Activated naive CD4-positive, alpha-beta T cell treated with anti-CD3 and anti-CD28 coated beads, Interleukin-2, amount 50 U/mL, for 72 hours (primary cell): ENCODE measurements around the gene PSMD7. TPM values are rescaled to one million over a fixed set of nuclear protein-coding genes. Genes with fewer than 3 reads are reported as not detected.
A peak's percentile ranks its signal among the peaks of the same experiment; 100 is the strongest.
"Not testable (repeated sequence)": the region's sequence is repeated elsewhere in the genome, so short reads cannot be mapped to it uniquely, and the experiment has no call there.

Source experiments
- ATAC-seq, 2 donors: fragments of 150-1000 bp; cut with Tn5 transposase; 2 replicates each; pipeline ENCODE4 v1.10.0; 2021; ENCODE audit warnings: mild to moderate bottlenecking in 2 of 2, moderate library complexity in 2 of 2
- DNase-seq, 2 donors: peaks; one replicate each; pipeline ENCODE4 v3.0.0; 2021 to 2022; ENCODE audit warnings: low spot score in 2 of 2
- H3K27ac Mint-ChIP-seq, 2 donors: one replicate each; pipeline ENCODE4 v1.8.0; 2022; ENCODE audit warnings: mild to moderate bottlenecking in 2 of 2, mixed read lengths in 2 of 2
- H3K36me3 Mint-ChIP-seq, 2 donors: one replicate each; pipeline ENCODE4 v1.8.0; 2022; ENCODE audit warnings: mixed read lengths in 2 of 2
- H3K9me3 Mint-ChIP-seq, 2 donors: one replicate each; pipeline ENCODE4 v1.8.0; 2022; ENCODE audit warnings: mixed read lengths in 2 of 2
- total RNA-seq, 2 donors: library from RNA; stranded (reverse); gene quantifications; one replicate each; pipeline ENCODE4 v1.2.3, GENCODE V29; 2022

Gene PSMD7
- total RNA-seq, 2 donors from 2014 or later = 102 to 144 TPM

DNA sequence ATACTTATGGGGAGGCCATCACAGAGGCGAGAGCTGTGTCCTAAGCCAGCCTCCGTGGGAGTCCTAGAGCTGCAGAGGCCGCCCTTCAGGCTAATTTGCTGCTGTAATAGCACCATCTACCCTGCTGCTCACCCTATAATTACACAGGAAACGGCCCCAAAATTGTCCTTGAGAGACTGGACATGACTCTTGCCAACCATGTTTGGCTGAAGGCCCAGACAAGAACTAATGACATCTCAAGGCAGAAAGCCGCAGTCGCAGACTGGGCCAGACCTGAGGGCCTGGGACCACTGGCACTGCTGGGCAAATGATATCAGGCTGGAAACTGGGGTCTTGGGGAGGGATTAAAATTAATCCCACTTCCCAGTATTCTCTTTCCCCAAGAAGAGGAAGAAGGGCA is 24.1 kb downstream of the PSMD7 start:
- Mint-ChIP-seq H3K27ac (no peak overlapping the region), H3K36me3 (no peaks in the 10 kb centered on the region), H3K9me3 (no peaks in the 10 kb centered on the region)
- DNase-seq = no peak
- no peak for ATAC-seq

DNA sequence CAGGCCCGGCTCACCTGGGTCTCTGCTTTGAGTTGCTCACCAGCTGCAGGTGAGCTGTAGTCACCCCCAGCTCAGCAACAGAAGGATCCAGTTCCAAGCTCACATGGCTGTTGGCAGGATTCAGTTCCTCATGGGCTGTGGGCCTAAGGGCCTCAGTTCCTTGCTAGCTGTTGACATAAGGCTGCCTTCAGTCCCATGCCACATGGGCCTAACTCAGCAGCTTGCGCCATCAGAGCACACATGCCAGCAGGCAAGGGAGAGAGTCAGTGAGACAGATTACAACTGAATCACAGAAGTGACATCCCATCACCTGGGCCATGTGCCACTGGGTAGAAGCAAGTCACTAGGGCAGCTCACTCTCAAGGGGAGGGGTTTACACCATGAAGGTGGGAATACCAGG is 24.7 kb downstream of the PSMD7 start:
- ATAC-seq (no peak), DNase-seq (no peak)
- Mint-ChIP-seq H3K9me3 (no peaks in the 10 kb centered on the region), H3K36me3 (no peaks in the 10 kb centered on the region), H3K27ac (peak overlapping the region in 1 of 2 donors; percentile 36)

DNA sequence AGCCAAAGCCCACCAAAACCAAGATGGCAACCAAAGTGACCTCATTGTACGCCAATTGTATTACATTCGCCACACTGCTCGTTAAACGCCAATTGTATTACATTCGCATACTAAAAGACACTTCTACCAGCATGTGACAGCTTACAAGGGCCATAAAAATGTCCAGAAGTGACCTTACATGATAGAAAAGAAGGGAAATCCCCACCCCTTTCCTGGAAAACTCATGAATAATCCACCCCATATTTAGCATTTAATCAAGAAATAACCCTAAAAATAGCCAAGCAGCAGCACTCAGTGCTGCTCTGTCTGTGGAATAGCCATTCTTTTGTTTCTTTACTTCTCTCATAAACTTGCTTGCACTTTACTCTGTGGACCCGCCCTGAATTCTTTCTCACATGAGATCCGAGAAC is 25.7 kb downstream of the PSMD7 start:
- H3K27ac Mint-ChIP-seq = no peak overlapping the region

DNA sequence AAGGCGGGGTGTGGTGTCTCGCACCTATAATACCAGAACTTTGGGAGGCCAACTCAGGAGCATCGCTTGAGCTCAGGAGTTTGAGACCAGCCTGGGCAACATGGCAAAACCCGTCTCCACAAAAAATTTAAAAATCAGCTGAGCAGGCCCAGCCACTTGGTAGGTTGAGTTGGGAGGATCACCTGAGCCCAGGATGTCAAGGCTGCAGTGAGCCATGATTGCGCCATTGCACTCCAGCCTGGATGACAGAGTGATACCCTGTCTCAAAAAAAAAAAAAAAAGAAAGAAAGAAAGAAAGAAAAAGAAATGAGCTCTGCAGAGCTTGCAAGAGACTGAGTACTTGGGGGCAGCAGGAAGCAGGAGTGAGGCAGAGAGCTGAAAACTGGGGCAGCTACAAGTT is 28.2 kb downstream of the PSMD7 start:
- peak overlapping the region; percentile 77 to 82 for H3K27ac Mint-ChIP-seq
- H3K9me3 Mint-ChIP-seq, H3K36me3 Mint-ChIP-seq, ATAC-seq, DNase-seq: not testable (repeated sequence)

More for the DNA sequence above, 25.7 kb downstream of the PSMD7 start:
- H3K36me3 Mint-ChIP-seq = no peaks in the 10 kb centered on the region
- no peak for DNase-seq
- no peaks in the 10 kb centered on the region for H3K9me3 Mint-ChIP-seq
- no peak for ATAC-seq

DNA sequence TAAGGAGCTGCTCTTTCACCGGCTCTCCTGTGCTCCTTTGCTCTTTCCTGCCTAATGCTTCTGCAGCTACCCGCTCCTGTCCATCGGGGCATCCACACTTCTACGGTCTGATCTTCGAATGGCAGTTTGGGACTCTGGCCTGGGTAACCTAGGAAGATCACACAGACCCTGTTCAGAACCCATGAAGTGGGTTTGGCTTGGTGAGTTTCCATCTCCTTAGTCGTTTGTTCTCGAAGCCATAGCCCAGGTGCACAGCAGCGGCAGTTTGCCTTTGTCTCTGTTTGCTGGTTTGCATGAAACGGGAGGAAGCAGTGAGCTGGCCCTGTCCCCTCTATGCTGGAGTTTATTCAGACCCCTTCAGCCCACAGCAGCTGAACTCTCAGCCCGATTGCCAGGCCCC is 29.0 kb downstream of the PSMD7 start:
- ATAC-seq (no peak), DNase-seq (no peak)
- Mint-ChIP-seq H3K36me3 (no peaks in the 10 kb centered on the region), H3K9me3 (no peaks in the 10 kb centered on the region), H3K27ac (peak overlapping the region; percentile 32 to 77)

DNA sequence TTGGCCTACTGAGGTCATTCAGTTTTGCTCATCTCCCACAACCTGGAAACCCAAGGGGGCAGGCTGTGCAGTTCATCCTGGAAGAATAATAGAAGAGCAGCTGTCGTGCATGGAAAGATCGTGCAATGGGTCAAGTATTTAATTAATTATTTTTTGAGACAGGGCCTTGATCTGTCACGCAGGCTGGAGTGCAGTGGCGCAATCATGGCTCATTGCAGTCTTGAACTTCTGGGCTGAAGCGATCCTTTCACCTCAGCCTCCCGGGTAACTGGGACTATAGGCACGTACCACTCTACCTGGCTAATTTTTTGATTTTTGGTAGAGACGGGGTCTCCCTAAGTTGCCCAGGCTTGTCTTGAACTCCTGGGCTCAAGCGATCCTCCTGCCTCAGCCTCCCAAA is 31.7 kb downstream of the PSMD7 start:
- not testable (repeated sequence) for DNase-seq

DNA sequence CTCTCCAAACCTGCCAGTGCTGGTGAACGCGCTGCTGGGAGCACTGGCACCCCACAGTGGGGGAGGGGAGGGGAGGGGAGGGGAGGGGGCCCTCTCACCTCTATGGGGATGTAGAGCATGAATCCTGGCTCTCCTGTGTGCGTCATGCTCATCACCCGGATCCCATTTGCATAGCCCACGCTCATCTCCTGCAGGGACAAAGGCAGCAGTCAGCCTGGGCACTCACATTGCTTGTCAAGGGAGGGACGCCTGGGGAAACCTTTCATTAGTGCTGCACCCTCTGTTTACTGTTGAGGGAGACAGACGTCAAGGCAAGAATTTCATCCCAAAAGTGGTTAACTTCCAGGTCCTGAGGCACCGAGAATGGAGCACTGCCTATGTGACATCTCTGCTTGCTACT is 35.9 kb downstream of the PSMD7 start:
- ATAC-seq, H3K36me3 Mint-ChIP-seq, H3K27ac Mint-ChIP-seq, DNase-seq, H3K9me3 Mint-ChIP-seq: not testable (repeated sequence)

More for the DNA sequence above, 31.7 kb downstream of the PSMD7 start:
- H3K27ac Mint-ChIP-seq, ATAC-seq, H3K36me3 Mint-ChIP-seq, H3K9me3 Mint-ChIP-seq: not testable (repeated sequence)

DNA sequence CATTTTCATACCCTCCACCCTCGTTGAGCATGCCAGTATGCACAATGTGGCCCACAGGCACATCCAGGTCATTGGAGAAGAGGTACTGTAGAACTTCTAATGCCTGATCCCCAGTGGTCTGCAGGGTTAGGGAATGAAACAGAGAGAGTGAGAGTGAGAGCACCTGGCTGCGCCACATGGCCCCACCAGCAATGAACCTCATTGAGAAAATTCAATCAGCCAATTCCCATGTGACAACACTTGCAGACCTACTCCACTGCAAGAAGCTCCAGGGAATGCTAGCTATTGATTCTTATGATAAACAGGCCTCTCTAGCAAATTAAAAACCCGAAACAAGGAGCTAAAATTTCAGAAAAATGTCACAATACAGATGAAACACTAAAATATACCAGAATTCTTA is 40.9 kb downstream of the PSMD7 start:
- not testable (repeated sequence) for H3K27ac Mint-ChIP-seq, DNase-seq, H3K9me3 Mint-ChIP-seq, ATAC-seq, H3K36me3 Mint-ChIP-seq

DNA sequence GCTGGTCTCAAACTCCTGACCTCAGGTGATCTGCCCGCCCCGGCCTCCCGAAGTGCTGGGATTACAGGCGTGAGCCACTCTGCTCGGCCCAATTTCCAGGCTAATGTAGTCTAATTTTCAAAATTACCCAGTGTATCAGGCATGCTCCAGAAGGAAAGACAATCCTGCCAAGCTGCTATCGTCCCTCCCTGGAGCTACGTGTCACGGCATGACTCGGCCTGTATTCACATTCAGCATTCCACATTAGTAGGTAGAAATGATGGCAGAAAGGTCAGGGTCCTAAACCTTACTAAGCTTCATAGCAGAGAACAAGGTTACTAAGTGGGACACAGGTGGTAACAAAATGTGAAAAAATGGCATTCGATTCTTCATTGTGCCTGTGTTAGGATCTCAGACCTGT is 42.6 kb downstream of the PSMD7 start:
- not testable (repeated sequence) for H3K9me3 Mint-ChIP-seq, DNase-seq, H3K36me3 Mint-ChIP-seq, ATAC-seq
- H3K27ac Mint-ChIP-seq = peak overlapping the region in 1 of 2 donors; percentile 74

DNA sequence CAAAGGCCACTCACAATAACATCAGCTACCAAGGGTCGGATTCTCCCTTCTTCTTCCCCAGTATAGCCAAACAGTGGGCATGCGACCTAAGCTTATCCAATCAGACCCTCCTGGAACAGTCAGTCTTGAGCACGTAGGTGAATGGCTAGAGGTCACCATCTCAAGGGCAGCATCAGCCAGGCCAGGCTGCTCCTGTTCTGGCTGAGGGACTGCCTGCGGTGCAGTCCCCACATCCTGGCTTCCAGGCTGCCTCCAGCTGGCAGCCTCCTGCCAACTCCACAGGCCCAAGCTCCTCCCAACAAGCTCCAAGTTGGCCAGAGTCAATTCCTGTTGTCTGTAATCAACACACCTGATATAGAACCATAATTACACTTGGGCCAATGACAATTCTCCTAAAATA is 56.4 kb downstream of the PSMD7 start:
- H3K36me3 Mint-ChIP-seq, ATAC-seq, H3K9me3 Mint-ChIP-seq: not testable (repeated sequence)

More for the DNA sequence above, 56.4 kb downstream of the PSMD7 start:
- peak overlapping the region; percentile 39 to 56 for H3K27ac Mint-ChIP-seq
- not testable (repeated sequence) for DNase-seq

Other genes with a start within 250 kb of the PSMD7 start
- 1 to 10 TPM; 2.7 to 4.3 TPM for gene NPIPB15, start 79.5 kb downstream of the PSMD7 start, total RNA-seq
- under 1 TPM in 1 of 2 donors, not detected in 1; 0.49 TPM for gene CLEC18B, start 124.7 kb downstream of the PSMD7 start, total RNA-seq